GM12878 (cell line): ENCODE data around the gene ARFGAP2. TPM values are rescaled to one million over a fixed set of nuclear protein-coding genes. Genes with fewer than 3 reads are reported as not detected.

Source experiments
- ATAC-seq: fragments of 200-7000 bp; cut with Tn5 transposase; 3 replicates; pipeline ENCODE4 v1.9.1; 2020; ENCODE audit warnings: mild to moderate bottlenecking, moderate library complexity
- BruUV-seq: library from RNA; stranded (reverse); fragments of 400-500 nt; replicated peaks from 2 replicates; lab custom pipeline; 2021; lab: Mats Ljungman, UMichigan
- CTCF ChIA-PET: fragments of 300-600 bp; sonication (Branson Sonifier 250); formaldehyde crosslinking; extraction: SDS; loops from one replicate; lab custom pipeline; 2021; ENCODE audit warnings: inconsistent platforms; lab: Yijun Ruan, JAX
- POLR2A ChIA-PET: fragments of 350-600 bp; formaldehyde crosslinking; extraction: SDS; loops from one replicate; lab custom pipeline; 2021; ENCODE audit warnings: inconsistent platforms; lab: Charles Lee
- RAD21 ChIA-PET: fragments of 300-600 bp; sonication (Branson Sonifier 250); formaldehyde crosslinking; loops from one replicate; lab custom pipeline; 2023; ENCODE audit warnings: antibody characterized with exemption; ENCODE audit not compliant: unreplicated experiment; lab: Charles Lee
- SMC1A ChIA-PET: fragments of 300-600 bp; sonication (Branson Sonifier 250); formaldehyde crosslinking; loops from one replicate; lab custom pipeline; 2023; ENCODE audit not compliant: unreplicated experiment, uncharacterized antibody; lab: Charles Lee
- DNase-seq: peaks from one replicate; pipeline ENCODE4 v3.0.0-alpha.2; 2011; ENCODE audit warnings: low read depth, low spot score
- FAIRE-seq: peaks from 3 replicates; lab custom pipeline; 2011; peaks lifted over from hg19 to GRCh38; lab: Jason Lieb, UNC
- H2AFZ ChIP-seq: 2 replicates; pipeline ENCODE4 v1.6.0; 2011; ENCODE audit warnings: low read depth, low read length, control low read depth; ENCODE audit not compliant: control insufficient read depth
- H3K27ac ChIP-seq: 2 replicates; pipeline ENCODE4 v1.5.1; 2011; ENCODE audit warnings: control low read depth; ENCODE audit not compliant: control insufficient read depth, insufficient read depth
- H3K27me3 ChIP-seq, 2 experiments: replicated peaks in 1 of 2; 2 replicates each; pipeline versions ENCODE4 v1.6.0 to v1.6.1; 2011; ENCODE audit warnings: low read length in 1 of 2; ENCODE audit not compliant: control insufficient read depth in 2 of 2, insufficient read depth in 2 of 2
- H3K36me3 ChIP-seq, 2 experiments: 2 replicates each; pipeline ENCODE4 v1.5.1; 2011; ENCODE audit warnings: low read length in 1 of 2; ENCODE audit not compliant: control insufficient read depth in 2 of 2, insufficient read depth in 2 of 2
- H3K4me1 ChIP-seq: 2 replicates; pipeline ENCODE4 v1.6.1; 2011; ENCODE audit warnings: mild to moderate bottlenecking, low read length, moderate library complexity, mixed read lengths; ENCODE audit not compliant: control insufficient read depth, insufficient read depth
- H3K4me2 ChIP-seq: 2 replicates; pipeline ENCODE4 v1.6.0; 2011; ENCODE audit warnings: control low read depth; ENCODE audit not compliant: control insufficient read depth, insufficient read depth
- H3K4me3 ChIP-seq: fragments of 200-600 bp; sonication (generic); 2 replicates; pipeline ENCODE4 v1.5.1; 2016
- H3K79me2 ChIP-seq: 2 replicates; pipeline ENCODE4 v1.6.0; 2011; ENCODE audit warnings: low read length; ENCODE audit not compliant: control insufficient read depth, insufficient read depth
- H3K9ac ChIP-seq: 2 replicates; pipeline ENCODE4 v1.8.0; 2011; ENCODE audit warnings: low read length, control low read depth, mixed read lengths; ENCODE audit not compliant: control insufficient read depth, insufficient read depth
- H3K9me3 ChIP-seq: replicated peaks from 3 replicates; pipeline ENCODE4 v1.5.1; 2011; ENCODE audit warnings: mild to moderate bottlenecking, low read length; ENCODE audit not compliant: control insufficient read depth, insufficient read depth
- H4K20me1 ChIP-seq: 2 replicates; pipeline ENCODE4 v1.6.0; 2011; ENCODE audit not compliant: control insufficient read depth, insufficient read depth
- BHLHE40 ChIP-seq, 2 experiments: fragments of 450-650 bp in 1 of 2; IDR thresholded peaks; 2 replicates each; pipeline ENCODE4 v1.6.1; 2011 to 2017; ENCODE audit warnings: low read depth in 2 of 2, borderline replicate concordance in 1 of 2, improper control_type of control experiment in 1 of 2, low read length in 1 of 2, mild to moderate bottlenecking in 1 of 2
- FOS ChIP-seq: IDR thresholded peaks from 3 replicates; pipeline ENCODE4 v1.6.1; 2011; ENCODE audit warnings: borderline replicate concordance; ENCODE audit not compliant: insufficient read length; ENCODE audit errors: extremely low read depth
- JUND ChIP-seq: IDR thresholded peaks from 2 replicates; pipeline ENCODE4 v1.6.1; 2012; ENCODE audit warnings: low read depth, mild to moderate bottlenecking, low read length, improper control_type of control experiment, moderate library complexity
- KDM1A ChIP-seq: fragments of 200-600 bp; sonication (generic); IDR thresholded peaks from 2 replicates; pipeline ENCODE4 v1.6.1; 2016; ENCODE audit warnings: borderline replicate concordance
- MEF2B ChIP-seq: fragments of 450-650 bp; IDR thresholded peaks from 2 replicates; pipeline ENCODE4 v1.6.1; 2018; ENCODE audit warnings: mild to moderate bottlenecking, moderate library complexity; ENCODE audit not compliant: partially characterized antibody, poor library complexity, severe bottlenecking
- NFIC ChIP-seq: IDR thresholded peaks from 2 replicates; pipeline ENCODE4 v1.6.1; 2012; ENCODE audit warnings: low read depth, mild to moderate bottlenecking, inconsistent platforms, low read length, moderate library complexity
- NFXL1 ChIP-seq: fragments of 450-650 bp; IDR thresholded peaks from 2 replicates; pipeline ENCODE4 v1.6.1; 2017; ENCODE audit warnings: antibody characterized with exemption, mild to moderate bottlenecking, borderline replicate concordance
- RCOR1 ChIP-seq: conservative IDR thresholded peaks from 2 replicates; pipeline ENCODE4 v1.6.1; 2012; ENCODE audit warnings: low read depth, low read length, improper control_type of control experiment
- RUNX3 ChIP-seq: IDR thresholded peaks from 2 replicates; pipeline ENCODE4 v1.6.1; 2012; ENCODE audit warnings: low read length, inconsistent platforms
- SMAD5 ChIP-seq: IDR thresholded peaks from 2 replicates; pipeline ENCODE4 v1.6.1; 2016; ENCODE audit warnings: antibody characterized with exemption, low read depth
- SPI1 ChIP-seq: IDR thresholded peaks from 2 replicates; pipeline ENCODE4 v1.6.1; 2011; ENCODE audit warnings: low read depth, mild to moderate bottlenecking, low read length, moderate library complexity, borderline replicate concordance; ENCODE audit not compliant: insufficient read depth
- TBL1XR1 ChIP-seq: IDR thresholded peaks from 2 replicates; pipeline ENCODE4 v1.6.1; 2012; ENCODE audit warnings: low read depth, low read length, improper control_type of control experiment
- TCF3 ChIP-seq: IDR thresholded peaks from 2 replicates; pipeline ENCODE4 v1.6.1; 2012; ENCODE audit warnings: low read depth, mild to moderate bottlenecking, low read length, borderline replicate concordance; ENCODE audit not compliant: insufficient read depth
- ZZZ3 ChIP-seq: IDR thresholded peaks from 2 replicates; pipeline ENCODE4 v1.6.1; 2011; ENCODE audit warnings: low read depth; ENCODE audit not compliant: control insufficient read depth, insufficient read length
- WGBS: methylation state at CpG from one replicate; pipeline ENCODE4 v1.1.6; 2016; ENCODE audit warnings: low lambda C conversion rate; ENCODE audit not compliant: insufficient replicate concordance, insufficient coverage; ENCODE audit errors: missing lambda C conversion rate; 5-methylcytosine and 5-hydroxymethylcytosine counted together
- in situ Hi-C: fragments of 300-500 bp; cut with MboI; formaldehyde crosslinking; loops from 9 replicates; pipeline ENCODE4 v1.14.3; 2018; ENCODE audit warnings: mixed read lengths
- intact Hi-C: fragments of 100-400 bp; cut with micrococcal nuclease; formaldehyde crosslinking; loops from one replicate; pipeline ENCODE4 v1.14.2; 2022; ENCODE audit not compliant: unreplicated experiment
- polyA plus RNA-seq, 11 experiments: library from polyadenylated mRNA; depleted of rRNA in 4 of 11; unstranded in 6 of 11; stranded (reverse) in 5 of 11; fragments of >200 nt; fragmentation: Nextera tagmentation in 4 of 11; fragmentation: Illumina TruSeq in 1 of 11; extraction: Ambion mirVana in 4 of 11; extraction: Trizol in 1 of 11; gene quantifications; 1 replicate in 1 of 11; 2 replicates in 10 of 11; pipeline versions ENCODE4 v1.2.1 to v1.2.3, GENCODE V29; 2011 to 2016; ENCODE audit warnings: inconsistent platforms in 2 of 11, missing spikeins in 2 of 11, low read depth in 1 of 11
- total RNA-seq, 4 experiments: library from RNA; depleted of rRNA in 3 of 4; stranded (reverse); fragments of >200 nt in 3 of 4; fragmentation: Illumina TruSeq in 1 of 4; extraction: Trizol in 1 of 4; gene quantifications; 2 replicates each; pipeline versions ENCODE4 v1.2.1 to v1.2.3, GENCODE V29; 2013 to 2021
- TF ChIP-seq, protein P1 (sequence below): fragments of 450-650 bp; IDR thresholded peaks from 2 replicates; pipeline ENCODE4 v1.6.1; 2017; ENCODE audit warnings: borderline replicate concordance
- TF ChIP-seq, protein P2 (sequence below): fragments of 450-650 bp; IDR thresholded peaks from 2 replicates; pipeline ENCODE4 v1.6.1; 2016; ENCODE audit warnings: mild to moderate bottlenecking
- TF ChIP-seq, protein P3 (sequence below): fragments of 450-650 bp; IDR thresholded peaks from 2 replicates; pipeline ENCODE4 v1.6.1; 2017; ENCODE audit warnings: mild to moderate bottlenecking

The ARFGAP2 gene
- total and polyA plus RNA-seq, 10 of the 15 experiments (the other 5 are each of a cell fraction or from before 2014, with no cell fraction given), result 20.9 to 100 (median 75.5) TPM

DNA sequence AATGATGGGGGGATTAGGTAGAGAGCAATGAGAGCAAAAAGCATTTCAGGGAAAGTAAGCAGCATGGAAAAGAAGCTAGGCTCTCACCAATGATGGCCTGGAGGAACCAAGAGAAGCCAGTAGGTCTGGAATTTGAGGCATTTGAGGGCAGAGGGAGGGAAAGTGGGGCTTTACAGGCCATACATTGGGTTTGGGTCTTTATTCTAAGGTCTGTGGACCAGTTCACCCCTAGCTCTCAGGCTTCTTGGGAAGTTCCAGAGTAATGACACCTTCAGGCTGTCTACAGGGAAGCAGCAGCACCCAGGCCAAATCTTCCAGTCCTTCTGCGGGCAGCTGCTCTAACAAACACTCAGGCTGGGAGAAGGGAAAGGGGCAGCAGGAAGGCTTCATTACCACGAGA, 29.4 kb downstream of the ARFGAP2 start:
- Histone ChIP-seq H3K9ac (no peak overlapping the region), H3K9me3 (no peaks in the 10 kb centered on the region), H3K36me3 (no peaks in the 10 kb centered on the region), H3K79me2 (no peaks in the 10 kb centered on the region), H4K20me1 (no peaks in the 10 kb centered on the region), H3K4me3 (no peak overlapping the region), H3K4me2 (no peak overlapping the region), H3K4me1 (no peaks in the 10 kb centered on the region), H2AFZ (no peak overlapping the region), H3K27ac (no peak overlapping the region), H3K27me3 (no peaks in the 10 kb centered on the region)
- FAIRE-seq (no peak), ATAC-seq (no peak), DNase-seq (no peak)
- intact Hi-C loops, result no loop called here
- in situ Hi-C loops, result no loop called here
- BruUV-seq, result no TSS peak
- RAD21 ChIA-PET, result interaction anchor here (0.8 kb wide), 1 partner anchor 207 kb away, joined by 3 read pairs; no protein-coding TSS in a partner anchor
- SMC1A ChIA-PET, result interaction anchor here (1.1 to 1.2 kb wide), 2 partner anchors 15 to 16 kb away, joined by 3 to 4 read pairs; no protein-coding TSS in a partner anchor
- CTCF ChIA-PET, result interaction anchor here (1.0 to 1.2 kb wide), 3 partner anchors 9 to 360 kb away, joined by 3 read pairs; no protein-coding TSS in a partner anchor
- 70% methylated on average over 2 of the region's 2 CpGs for WGBS
- POLR2A ChIA-PET, result no interaction called here
- TF ChIP-seq JUND (no peak), SPI1 (no peak), NFXL1 (no peak), TCF3 (no peak), SMAD5 (no peak), FOS (no peak), NFIC (no peak), BHLHE40 (IDR thresholded peaks at IDR 0.05; ENCODE audit: borderline replicate concordance in 1 of 2, low read depth in 2 of 2, low read length in 1 of 2) (no peak), ZZZ3 (no peak), RCOR1 (no peak), RUNX3 (no peak), KDM1A (no peak), TBL1XR1 (no peak), MEF2B (no peak)
- TF ChIP-seq, protein P1, sequence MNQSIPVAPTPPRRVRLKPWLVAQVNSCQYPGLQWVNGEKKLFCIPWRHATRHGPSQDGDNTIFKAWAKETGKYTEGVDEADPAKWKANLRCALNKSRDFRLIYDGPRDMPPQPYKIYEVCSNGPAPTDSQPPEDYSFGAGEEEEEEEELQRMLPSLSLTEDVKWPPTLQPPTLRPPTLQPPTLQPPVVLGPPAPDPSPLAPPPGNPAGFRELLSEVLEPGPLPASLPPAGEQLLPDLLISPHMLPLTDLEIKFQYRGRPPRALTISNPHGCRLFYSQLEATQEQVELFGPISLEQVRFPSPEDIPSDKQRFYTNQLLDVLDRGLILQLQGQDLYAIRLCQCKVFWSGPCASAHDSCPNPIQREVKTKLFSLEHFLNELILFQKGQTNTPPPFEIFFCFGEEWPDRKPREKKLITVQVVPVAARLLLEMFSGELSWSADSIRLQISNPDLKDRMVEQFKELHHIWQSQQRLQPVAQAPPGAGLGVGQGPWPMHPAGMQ, result no peak
- TF ChIP-seq, protein P2, sequence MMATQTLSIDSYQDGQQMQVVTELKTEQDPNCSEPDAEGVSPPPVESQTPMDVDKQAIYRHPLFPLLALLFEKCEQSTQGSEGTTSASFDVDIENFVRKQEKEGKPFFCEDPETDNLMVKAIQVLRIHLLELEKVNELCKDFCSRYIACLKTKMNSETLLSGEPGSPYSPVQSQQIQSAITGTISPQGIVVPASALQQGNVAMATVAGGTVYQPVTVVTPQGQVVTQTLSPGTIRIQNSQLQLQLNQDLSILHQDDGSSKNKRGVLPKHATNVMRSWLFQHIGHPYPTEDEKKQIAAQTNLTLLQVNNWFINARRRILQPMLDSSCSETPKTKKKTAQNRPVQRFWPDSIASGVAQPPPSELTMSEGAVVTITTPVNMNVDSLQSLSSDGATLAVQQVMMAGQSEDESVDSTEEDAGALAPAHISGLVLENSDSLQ, result no peak
- TF ChIP-seq, protein P3, sequence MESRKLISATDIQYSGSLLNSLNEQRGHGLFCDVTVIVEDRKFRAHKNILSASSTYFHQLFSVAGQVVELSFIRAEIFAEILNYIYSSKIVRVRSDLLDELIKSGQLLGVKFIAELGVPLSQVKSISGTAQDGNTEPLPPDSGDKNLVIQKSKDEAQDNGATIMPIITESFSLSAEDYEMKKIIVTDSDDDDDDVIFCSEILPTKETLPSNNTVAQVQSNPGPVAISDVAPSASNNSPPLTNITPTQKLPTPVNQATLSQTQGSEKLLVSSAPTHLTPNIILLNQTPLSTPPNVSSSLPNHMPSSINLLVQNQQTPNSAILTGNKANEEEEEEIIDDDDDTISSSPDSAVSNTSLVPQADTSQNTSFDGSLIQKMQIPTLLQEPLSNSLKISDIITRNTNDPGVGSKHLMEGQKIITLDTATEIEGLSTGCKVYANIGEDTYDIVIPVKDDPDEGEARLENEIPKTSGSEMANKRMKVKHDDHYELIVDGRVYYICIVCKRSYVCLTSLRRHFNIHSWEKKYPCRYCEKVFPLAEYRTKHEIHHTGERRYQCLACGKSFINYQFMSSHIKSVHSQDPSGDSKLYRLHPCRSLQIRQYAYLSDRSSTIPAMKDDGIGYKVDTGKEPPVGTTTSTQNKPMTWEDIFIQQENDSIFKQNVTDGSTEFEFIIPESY, result no peak
